HEK293 (cell line): ENCODE measurements around the gene AQR.
A peak's percentile ranks its signal among the peaks of the same experiment; 100 is the strongest.

Experiments
- CTCF ChIA-PET: fragments of 350-600 bp; formaldehyde crosslinking; extraction: SDS; loops from one replicate; lab custom pipeline; 2021; ENCODE audit warnings: antibody characterized with exemption; lab: Yijun Ruan, JAX
- POLR2A ChIA-PET: fragments of 300-600 bp; formaldehyde crosslinking; extraction: SDS; loops from one replicate; lab custom pipeline; 2020; ENCODE audit warnings: antibody characterized with exemption, inconsistent platforms; lab: Yijun Ruan, JAX
- H3K27ac ChIP-seq: fragments of 200-500 bp; sonication (Bioruptor generic); 2 replicates; pipeline ENCODE4 v1.5.1; 2014; ENCODE audit warnings: low read depth, low read length, control low read depth, inconsistent platforms; ENCODE audit errors: extremely low read depth
- H3K36me3 ChIP-seq, 2 experiments: fragments of 200-500 bp in 1 of 2; sonication (Bioruptor generic) in 1 of 2; 1 replicate in 1 of 2; 2 replicates in 1 of 2; pipeline ENCODE4 v1.5.1; 2014 to 2017; ENCODE audit warnings: inconsistent platforms in 2 of 2, low read length in 2 of 2; ENCODE audit not compliant: control insufficient read depth in 2 of 2, insufficient read depth in 1 of 2
- H3K4me1 ChIP-seq: fragments of 200-500 bp; sonication (Bioruptor generic); 2 replicates; pipeline ENCODE4 v1.5.1; 2014; ENCODE audit warnings: mild to moderate bottlenecking, low read length, inconsistent platforms; ENCODE audit not compliant: control insufficient read depth, insufficient read depth
- H3K4me3 ChIP-seq: 2 replicates; pipeline ENCODE4 v1.5.1; 2011; ENCODE audit warnings: low read depth, mild to moderate bottlenecking, control low read depth, low read length, moderate library complexity
- H3K9me3 ChIP-seq: fragments of 200-500 bp; sonication (Bioruptor generic); 2 replicates; pipeline ENCODE4 v1.5.1; 2014; ENCODE audit warnings: low read depth, low read length, inconsistent platforms; ENCODE audit not compliant: control insufficient read depth, insufficient read depth
- MEIS1 ChIP-seq: sonication (generic); formaldehyde crosslinking; IDR thresholded peaks from 2 replicates; pipeline ENCODE4 v1.8.1; 2022; ENCODE audit warnings: missing genetic modification reagents, mild to moderate bottlenecking, borderline replicate concordance
- MYNN ChIP-seq: fragments of 450-650 bp; formaldehyde crosslinking; IDR thresholded peaks from 2 replicates; pipeline ENCODE4 v1.5.1; 2016; ENCODE audit warnings: missing biosample characterization, missing genetic modification characterization, borderline replicate concordance
- ZBTB48 ChIP-seq: fragments of 450-650 bp; formaldehyde crosslinking; IDR thresholded peaks from 2 replicates; pipeline ENCODE4 v1.5.1; 2016; ENCODE audit warnings: missing biosample characterization, missing genetic modification characterization
- ZIC2 ChIP-seq: fragments of 450-650 bp; formaldehyde crosslinking; IDR thresholded peaks from 2 replicates; pipeline ENCODE4 v1.5.1; 2016; ENCODE audit warnings: missing biosample characterization, missing genetic modification characterization
- ZNF16 ChIP-seq: fragments of 450-650 bp; formaldehyde crosslinking; IDR thresholded peaks from 2 replicates; pipeline ENCODE4 v1.5.1; 2016; ENCODE audit warnings: low read depth, missing biosample characterization, missing genetic modification characterization
- ZNF202 ChIP-seq: fragments of 450-650 bp; formaldehyde crosslinking; IDR thresholded peaks from 2 replicates; pipeline ENCODE4 v1.5.1; 2016; ENCODE audit warnings: missing biosample characterization, missing genetic modification characterization, borderline replicate concordance
- ZNF211 ChIP-seq: fragments of 450-650 bp; formaldehyde crosslinking; IDR thresholded peaks from 2 replicates; pipeline ENCODE4 v1.5.1; 2016; ENCODE audit warnings: low read depth, missing biosample characterization, missing genetic modification characterization
- ZNF223 ChIP-seq: fragments of 450-650 bp; formaldehyde crosslinking; IDR thresholded peaks from 2 replicates; pipeline ENCODE4 v1.5.1; 2016; ENCODE audit warnings: missing biosample characterization, missing genetic modification characterization
- ZNF24 ChIP-seq: fragments of 450-650 bp; formaldehyde crosslinking; IDR thresholded peaks from 2 replicates; pipeline ENCODE4 v1.5.1; 2016; ENCODE audit warnings: missing biosample characterization, missing genetic modification characterization
- ZNF341 ChIP-seq: fragments of 450-650 bp; formaldehyde crosslinking; IDR thresholded peaks from 2 replicates; pipeline ENCODE4; 2016; ENCODE audit warnings: low read depth, missing biosample characterization, missing genetic modification characterization
- ZNF423 ChIP-seq: fragments of 450-650 bp; formaldehyde crosslinking; IDR thresholded peaks from 2 replicates; pipeline ENCODE4 v1.5.1; 2016; ENCODE audit warnings: missing biosample characterization, missing genetic modification characterization
- ZNF510 ChIP-seq: fragments of 450-650 bp; formaldehyde crosslinking; IDR thresholded peaks from 2 replicates; pipeline ENCODE4 v1.5.1; 2018; ENCODE audit warnings: mild to moderate bottlenecking, missing genetic modification characterization, missing biosample characterization; ENCODE audit not compliant: insufficient replicate concordance
- ZNF529 ChIP-seq: fragments of 450-650 bp; formaldehyde crosslinking; IDR thresholded peaks from 2 replicates; pipeline ENCODE4 v1.5.1; 2017; ENCODE audit warnings: missing genetic modification characterization, missing biosample characterization; ENCODE audit not compliant: insufficient replicate concordance
- ZNF530 ChIP-seq: fragments of 450-650 bp; formaldehyde crosslinking; IDR thresholded peaks from 2 replicates; pipeline ENCODE4 v1.5.1; 2016; ENCODE audit warnings: low read depth, missing biosample characterization, missing genetic modification characterization
- ZNF623 ChIP-seq: fragments of 450-650 bp; formaldehyde crosslinking; IDR thresholded peaks from 2 replicates; pipeline ENCODE4 v1.5.1; 2016; ENCODE audit warnings: missing biosample characterization, missing genetic modification characterization
- ZNF658 ChIP-seq: fragments of 450-650 bp; formaldehyde crosslinking; IDR thresholded peaks from 2 replicates; pipeline ENCODE4; 2016; ENCODE audit warnings: missing biosample characterization, missing genetic modification characterization
- ZNF768 ChIP-seq: fragments of 450-650 bp; formaldehyde crosslinking; IDR thresholded peaks from 2 replicates; pipeline ENCODE4 v1.5.1; 2018; ENCODE audit warnings: missing biosample characterization, mild to moderate bottlenecking, missing genetic modification characterization
- ZNF777 ChIP-seq: fragments of 450-650 bp; formaldehyde crosslinking; IDR thresholded peaks from 2 replicates; pipeline ENCODE4 v1.5.1; 2017; ENCODE audit warnings: missing biosample characterization, missing genetic modification characterization, borderline replicate concordance
- ZNF785 ChIP-seq: fragments of 450-650 bp; formaldehyde crosslinking; IDR thresholded peaks from 2 replicates; pipeline ENCODE4 v1.5.1; 2016; ENCODE audit warnings: missing biosample characterization, missing genetic modification characterization
- ZNF837 ChIP-seq: fragments of 450-650 bp; formaldehyde crosslinking; IDR thresholded peaks from 2 replicates; pipeline ENCODE4 v1.5.1; 2016; ENCODE audit warnings: missing biosample characterization, missing genetic modification characterization
- TF ChIP-seq, protein P1 (sequence below): fragments of 450-650 bp; formaldehyde crosslinking; IDR thresholded peaks from 2 replicates; pipeline ENCODE4 v1.5.1; 2016; ENCODE audit warnings: missing biosample characterization, missing genetic modification characterization
- TF ChIP-seq, protein P2 (sequence below): fragments of 450-650 bp; formaldehyde crosslinking; IDR thresholded peaks from 2 replicates; pipeline ENCODE4 v1.5.1; 2017; ENCODE audit warnings: missing biosample characterization, missing genetic modification characterization
- TF ChIP-seq, protein P3 (sequence below): fragments of 450-650 bp; formaldehyde crosslinking; IDR thresholded peaks from 2 replicates; pipeline ENCODE4 v1.5.1; 2016; ENCODE audit warnings: missing biosample characterization, missing genetic modification characterization, borderline replicate concordance

Gene AQR

DNA sequence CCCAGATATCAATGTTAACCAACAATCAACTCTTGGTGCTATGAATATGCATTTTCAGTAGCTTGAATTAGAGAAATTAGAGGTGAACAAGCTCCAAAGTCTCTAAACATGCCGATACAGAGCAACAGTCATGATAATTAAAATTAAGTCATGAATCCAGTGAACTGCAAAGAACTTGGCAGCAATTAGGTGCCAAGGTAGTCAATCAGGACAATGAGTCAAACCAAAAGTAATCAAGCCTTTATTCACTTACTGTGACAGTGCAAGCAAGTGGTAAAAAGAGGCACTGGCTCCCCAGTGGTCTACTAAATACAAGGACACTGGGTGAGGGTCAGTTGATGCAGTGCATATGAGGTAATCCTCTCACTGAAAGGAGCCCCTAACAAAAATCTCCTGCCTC is 16.8 kb upstream of the AQR start:
- TF ChIP-seq, protein P1, sequence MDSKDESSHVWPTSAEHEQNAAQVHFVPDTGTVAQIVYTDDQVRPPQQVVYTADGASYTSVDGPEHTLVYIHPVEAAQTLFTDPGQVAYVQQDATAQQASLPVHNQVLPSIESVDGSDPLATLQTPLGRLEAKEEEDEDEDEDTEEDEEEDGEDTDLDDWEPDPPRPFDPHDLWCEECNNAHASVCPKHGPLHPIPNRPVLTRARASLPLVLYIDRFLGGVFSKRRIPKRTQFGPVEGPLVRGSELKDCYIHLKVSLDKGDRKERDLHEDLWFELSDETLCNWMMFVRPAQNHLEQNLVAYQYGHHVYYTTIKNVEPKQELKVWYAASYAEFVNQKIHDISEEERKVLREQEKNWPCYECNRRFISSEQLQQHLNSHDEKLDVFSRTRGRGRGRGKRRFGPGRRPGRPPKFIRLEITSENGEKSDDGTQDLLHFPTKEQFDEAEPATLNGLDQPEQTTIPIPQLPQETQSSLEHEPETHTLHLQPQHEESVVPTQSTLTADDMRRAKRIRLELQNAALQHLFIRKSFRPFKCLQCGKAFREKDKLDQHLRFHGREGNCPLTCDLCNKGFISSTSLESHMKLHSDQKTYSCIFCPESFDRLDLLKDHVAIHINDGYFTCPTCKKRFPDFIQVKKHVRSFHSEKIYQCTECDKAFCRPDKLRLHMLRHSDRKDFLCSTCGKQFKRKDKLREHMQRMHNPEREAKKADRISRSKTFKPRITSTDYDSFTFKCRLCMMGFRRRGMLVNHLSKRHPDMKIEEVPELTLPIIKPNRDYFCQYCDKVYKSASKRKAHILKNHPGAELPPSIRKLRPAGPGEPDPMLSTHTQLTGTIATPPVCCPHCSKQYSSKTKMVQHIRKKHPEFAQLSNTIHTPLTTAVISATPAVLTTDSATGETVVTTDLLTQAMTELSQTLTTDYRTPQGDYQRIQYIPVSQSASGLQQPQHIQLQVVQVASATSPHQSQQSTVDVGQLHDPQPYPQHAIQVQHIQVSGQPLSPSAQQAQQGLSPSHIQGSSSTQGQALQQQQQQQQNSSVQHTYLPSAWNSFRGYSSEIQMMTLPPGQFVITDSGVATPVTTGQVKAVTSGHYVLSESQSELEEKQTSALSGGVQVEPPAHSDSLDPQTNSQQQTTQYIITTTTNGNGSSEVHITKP (tag by site-specific recombination): no peak
- no peak for TF ChIP-seq ZNF202 (tag by site-specific recombination)
- no peak for TF ChIP-seq ZNF777 (tag by site-specific recombination)
- no peak for TF ChIP-seq ZNF223 (tag by site-specific recombination)
- no peak for TF ChIP-seq ZNF341
- no peak for TF ChIP-seq ZNF510 (tag by site-specific recombination)
- no peak for TF ChIP-seq ZBTB48 (tag by site-specific recombination)
- no peak for TF ChIP-seq ZNF658 (tag by site-specific recombination)
- TF ChIP-seq ZNF623 (tag by site-specific recombination): no peak
- TF ChIP-seq, protein P2, sequence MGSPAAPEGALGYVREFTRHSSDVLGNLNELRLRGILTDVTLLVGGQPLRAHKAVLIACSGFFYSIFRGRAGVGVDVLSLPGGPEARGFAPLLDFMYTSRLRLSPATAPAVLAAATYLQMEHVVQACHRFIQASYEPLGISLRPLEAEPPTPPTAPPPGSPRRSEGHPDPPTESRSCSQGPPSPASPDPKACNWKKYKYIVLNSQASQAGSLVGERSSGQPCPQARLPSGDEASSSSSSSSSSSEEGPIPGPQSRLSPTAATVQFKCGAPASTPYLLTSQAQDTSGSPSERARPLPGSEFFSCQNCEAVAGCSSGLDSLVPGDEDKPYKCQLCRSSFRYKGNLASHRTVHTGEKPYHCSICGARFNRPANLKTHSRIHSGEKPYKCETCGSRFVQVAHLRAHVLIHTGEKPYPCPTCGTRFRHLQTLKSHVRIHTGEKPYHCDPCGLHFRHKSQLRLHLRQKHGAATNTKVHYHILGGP (tag by site-specific recombination): no peak
- TF ChIP-seq ZNF211 (tag by site-specific recombination): no peak
- TF ChIP-seq ZNF837 (tag by site-specific recombination): no peak
- TF ChIP-seq MYNN (tag by site-specific recombination): no peak
- no peak for TF ChIP-seq ZNF768
- TF ChIP-seq ZIC2 (tag by site-specific recombination): no peak
- TF ChIP-seq, all 188 proteins: peak for 0
- H3K4me1 ChIP-seq: peaks cover 3% of the 10 kb centered on the region; the same call in 1 of the 2 replicates
- peak overlapping the region; percentile 82 for H3K4me3 ChIP-seq
- POLR2A ChIA-PET: interaction anchor here (0.6 to 1.3 kb wide), 2 partner anchors 16 to 33 kb away, joined by 3 to 11 read pairs; no protein-coding TSS in a partner anchor
- H3K9me3 ChIP-seq: no peaks in the 10 kb centered on the region
- H3K36me3 ChIP-seq: peaks cover 13 to 42% of the 10 kb centered on the region in 2 experiments
- no peak overlapping the region for H3K27ac ChIP-seq
- CTCF ChIA-PET: interaction anchor here (0.6 to 0.9 kb wide), 2 partner anchors 108 to 368 kb away, joined by 3 read pairs; no protein-coding TSS in a partner anchor

DNA sequence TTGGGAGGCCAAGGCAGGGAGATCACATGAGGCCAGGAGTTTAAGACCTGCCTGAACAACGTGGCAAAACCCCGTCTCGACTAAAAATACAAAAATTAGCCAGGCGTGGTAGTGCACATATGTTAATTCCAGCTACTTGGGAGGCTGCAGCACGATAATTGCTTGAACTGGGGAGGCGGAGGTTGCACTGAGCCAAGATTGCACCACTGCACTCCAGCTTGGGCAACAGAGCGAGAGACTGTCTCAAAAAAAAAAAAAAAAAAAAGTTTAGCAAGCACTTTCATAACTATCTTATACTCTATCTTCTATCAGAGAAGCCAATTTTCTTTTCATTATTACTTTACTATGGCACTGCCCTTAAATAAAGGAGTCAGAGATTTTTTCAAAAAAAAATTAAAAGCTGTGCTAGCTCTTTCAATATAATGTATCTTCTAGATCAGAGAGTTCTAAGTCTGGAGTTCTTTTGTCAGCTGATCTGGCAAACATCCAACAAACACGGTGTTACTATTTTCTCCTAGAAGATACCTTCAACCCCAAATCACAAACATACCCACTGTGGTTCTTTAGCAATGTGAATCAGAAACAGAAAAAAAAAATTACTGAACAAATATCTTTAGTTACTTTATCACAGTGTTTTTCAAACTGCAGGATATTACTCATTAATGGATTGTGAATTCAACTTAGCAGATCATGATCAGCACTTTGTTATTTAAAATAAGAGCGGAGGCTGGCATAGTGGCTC is 15.5 kb upstream of the AQR start:
- no peak overlapping the region for H3K4me3 ChIP-seq
- ChIA-PET POLR2A (interaction anchor here (1.0 to 1.3 kb wide), 2 partner anchors 15 kb away, joined by 3 to 5 read pairs; no protein-coding TSS in a partner anchor), CTCF (interaction anchor here (0.7 kb wide), 2 partner anchors 15 to 36 kb away, joined by 3 read pairs; partner anchors contain the start of gene AQR)
- H3K36me3 ChIP-seq: peaks cover 13 to 46% of the 10 kb centered on the region in 2 experiments
- H3K27ac ChIP-seq: no peak overlapping the region
- H3K4me1 ChIP-seq: peaks cover 3% of the 10 kb centered on the region; the same call in 1 of the 2 replicates
- H3K9me3 ChIP-seq: no peaks in the 10 kb centered on the region
- TF ChIP-seq, protein P3, sequence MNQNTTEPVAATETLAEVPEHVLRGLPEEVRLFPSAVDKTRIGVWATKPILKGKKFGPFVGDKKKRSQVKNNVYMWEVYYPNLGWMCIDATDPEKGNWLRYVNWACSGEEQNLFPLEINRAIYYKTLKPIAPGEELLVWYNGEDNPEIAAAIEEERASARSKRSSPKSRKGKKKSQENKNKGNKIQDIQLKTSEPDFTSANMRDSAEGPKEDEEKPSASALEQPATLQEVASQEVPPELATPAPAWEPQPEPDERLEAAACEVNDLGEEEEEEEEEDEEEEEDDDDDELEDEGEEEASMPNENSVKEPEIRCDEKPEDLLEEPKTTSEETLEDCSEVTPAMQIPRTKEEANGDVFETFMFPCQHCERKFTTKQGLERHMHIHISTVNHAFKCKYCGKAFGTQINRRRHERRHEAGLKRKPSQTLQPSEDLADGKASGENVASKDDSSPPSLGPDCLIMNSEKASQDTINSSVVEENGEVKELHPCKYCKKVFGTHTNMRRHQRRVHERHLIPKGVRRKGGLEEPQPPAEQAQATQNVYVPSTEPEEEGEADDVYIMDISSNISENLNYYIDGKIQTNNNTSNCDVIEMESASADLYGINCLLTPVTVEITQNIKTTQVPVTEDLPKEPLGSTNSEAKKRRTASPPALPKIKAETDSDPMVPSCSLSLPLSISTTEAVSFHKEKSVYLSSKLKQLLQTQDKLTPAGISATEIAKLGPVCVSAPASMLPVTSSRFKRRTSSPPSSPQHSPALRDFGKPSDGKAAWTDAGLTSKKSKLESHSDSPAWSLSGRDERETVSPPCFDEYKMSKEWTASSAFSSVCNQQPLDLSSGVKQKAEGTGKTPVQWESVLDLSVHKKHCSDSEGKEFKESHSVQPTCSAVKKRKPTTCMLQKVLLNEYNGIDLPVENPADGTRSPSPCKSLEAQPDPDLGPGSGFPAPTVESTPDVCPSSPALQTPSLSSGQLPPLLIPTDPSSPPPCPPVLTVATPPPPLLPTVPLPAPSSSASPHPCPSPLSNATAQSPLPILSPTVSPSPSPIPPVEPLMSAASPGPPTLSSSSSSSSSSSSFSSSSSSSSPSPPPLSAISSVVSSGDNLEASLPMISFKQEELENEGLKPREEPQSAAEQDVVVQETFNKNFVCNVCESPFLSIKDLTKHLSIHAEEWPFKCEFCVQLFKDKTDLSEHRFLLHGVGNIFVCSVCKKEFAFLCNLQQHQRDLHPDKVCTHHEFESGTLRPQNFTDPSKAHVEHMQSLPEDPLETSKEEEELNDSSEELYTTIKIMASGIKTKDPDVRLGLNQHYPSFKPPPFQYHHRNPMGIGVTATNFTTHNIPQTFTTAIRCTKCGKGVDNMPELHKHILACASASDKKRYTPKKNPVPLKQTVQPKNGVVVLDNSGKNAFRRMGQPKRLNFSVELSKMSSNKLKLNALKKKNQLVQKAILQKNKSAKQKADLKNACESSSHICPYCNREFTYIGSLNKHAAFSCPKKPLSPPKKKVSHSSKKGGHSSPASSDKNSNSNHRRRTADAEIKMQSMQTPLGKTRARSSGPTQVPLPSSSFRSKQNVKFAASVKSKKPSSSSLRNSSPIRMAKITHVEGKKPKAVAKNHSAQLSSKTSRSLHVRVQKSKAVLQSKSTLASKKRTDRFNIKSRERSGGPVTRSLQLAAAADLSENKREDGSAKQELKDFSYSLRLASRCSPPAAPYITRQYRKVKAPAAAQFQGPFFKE (tag by site-specific recombination): no peak
- TF ChIP-seq ZNF530 (tag by site-specific recombination): no peak
- no peak for TF ChIP-seq MEIS1
- TF ChIP-seq ZNF529: no peak
- TF ChIP-seq ZNF785: no peak
- no peak for TF ChIP-seq ZNF24 (tag by site-specific recombination)
- no peak for TF ChIP-seq ZNF837 (tag by site-specific recombination)
- TF ChIP-seq ZNF423: no peak
- TF ChIP-seq ZNF16: no peak
